AG10803 (cell line): ENCODE measurements around the gene PIP.
A peak's percentile ranks its signal among the peaks of the same experiment; 100 is the strongest.
"Not testable (repeated sequence)": the region's sequence is repeated elsewhere in the genome, so short reads cannot be mapped to it uniquely, and the experiment has no call there.

Source experiments
- DNase-seq: peaks from one replicate; pipeline ENCODE4 v3.0.0; 2010; ENCODE audit warnings: low read depth
- H3K4me3 ChIP-seq: 2 replicates; pipeline ENCODE4 v1.5.1; 2011; ENCODE audit warnings: mild to moderate bottlenecking, low read length, control low read depth
- CTCF ChIP-seq: conservative IDR thresholded peaks from 2 replicates; pipeline ENCODE4 v1.5.1; 2011; ENCODE audit warnings: mild to moderate bottlenecking, low read length, control low read depth, inconsistent platforms

PIP gene

GRCh38 chr7:143148050-143148449, 16.2 kb downstream of the PIP start:
- no peak for DNase-seq
- TF ChIP-seq CTCF = no peak
- no peak overlapping the region for H3K4me3 ChIP-seq

GRCh38 chr7:143148651-143149050, 16.8 kb downstream of the PIP start:
- no peak overlapping the region for H3K4me3 ChIP-seq
- DNase-seq = no peak
- TF ChIP-seq CTCF = no peak

DNA sequence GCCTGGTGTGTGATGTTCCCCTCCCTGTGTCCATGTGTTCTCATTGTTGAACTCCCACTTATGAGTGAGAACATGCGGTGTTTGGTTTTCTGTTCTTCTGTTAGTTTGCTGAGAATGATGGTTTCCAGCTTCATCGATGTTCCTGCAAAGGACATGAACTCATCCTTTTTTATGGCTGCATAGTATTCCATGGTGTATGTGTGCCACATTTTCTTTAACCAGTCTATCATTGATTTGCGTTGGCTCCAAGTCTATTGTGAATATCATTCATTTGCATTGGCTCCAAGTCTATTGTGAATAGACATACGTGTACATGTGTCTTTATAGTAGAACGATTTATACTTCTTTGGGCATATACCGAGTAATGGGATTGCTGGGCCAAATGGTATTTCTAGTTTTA, 18.8 kb downstream of the PIP start:
- not testable (repeated sequence) for DNase-seq

GRCh38 chr7:143158617-143159016, 26.7 kb downstream of the PIP start:
- DNase-seq, H3K4me3 ChIP-seq: not testable (repeated sequence)

More for the DNA sequence above, 18.8 kb downstream of the PIP start:
- not testable (repeated sequence) for H3K4me3 ChIP-seq

GRCh38 chr7:143171697-143172096, 39.8 kb downstream of the PIP start:
- DNase-seq = no peak
- TF ChIP-seq CTCF = no peak
- H3K4me3 ChIP-seq = no peak overlapping the region

- DNase-seq = peak; percentile 4
- H3K4me3 ChIP-seq = no peak overlapping the region; the same call in 1 of the 2 replicates
- no peak for TF ChIP-seq CTCF
Observed at GRCh38 chr7:143172354-143172753, 40.5 kb downstream of the PIP start.

DNA sequence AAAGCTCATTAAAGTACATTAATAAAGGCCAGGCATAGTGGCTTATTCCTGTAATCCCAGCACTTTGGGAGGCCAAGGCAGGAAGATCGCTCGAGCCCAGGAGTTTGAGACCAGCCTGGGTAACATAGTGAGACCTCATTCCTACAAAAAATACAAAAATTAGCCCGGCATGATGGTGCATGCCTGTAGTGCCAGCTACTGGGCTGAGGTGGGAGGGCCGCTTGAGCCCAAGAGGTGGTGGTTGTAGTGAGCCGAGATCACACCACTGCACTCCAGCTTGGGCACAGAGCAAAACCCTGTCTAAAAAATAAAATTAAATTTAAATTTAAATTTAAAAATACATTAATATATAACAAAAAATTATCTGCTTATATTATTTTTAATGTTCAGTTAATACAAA, 44.3 kb downstream of the PIP start:
- H3K4me3 ChIP-seq = no peak overlapping the region
- no peak for DNase-seq
- no peak for TF ChIP-seq CTCF

GRCh38 chr7:143177374-143178119, 45.7 kb downstream of the PIP start:
- DNase-seq = no peak
- no peak overlapping the region for H3K4me3 ChIP-seq
- no peak for TF ChIP-seq CTCF

GRCh38 chr7:143180771-143181170, 48.9 kb downstream of the PIP start:
- not testable (repeated sequence) for DNase-seq, H3K4me3 ChIP-seq
